Fibroblast of villous mesenchyme (primary cell): ENCODE data around the gene TTC21A. TPM values are rescaled to one million over a fixed set of nuclear protein-coding genes. Genes with fewer than 3 reads are reported as not detected.

ENCODE experiments used
- DNase-seq: peaks from one replicate; pipeline ENCODE4 v3.0.0-alpha.2; 2010; ENCODE audit warnings: low read depth
- H3K4me3 ChIP-seq: 2 replicates; pipeline ENCODE4 v1.5.1; 2011; ENCODE audit warnings: low read depth, mild to moderate bottlenecking, low read length
- total RNA-seq: library from RNA; depleted of rRNA; stranded (reverse); fragments of >200 nt; gene quantifications from 2 replicates; pipeline ENCODE4 v1.2.3, GENCODE V29; 2012
- TF ChIP-seq, protein P1 (sequence below): IDR thresholded peaks from 2 replicates; pipeline ENCODE4 v1.5.1; 2012; ENCODE audit warnings: low read depth, mild to moderate bottlenecking, low read length; ENCODE audit not compliant: insufficient read depth

Gene TTC21A
- total RNA-seq, 1 donor = 3.9 TPM

DNA sequence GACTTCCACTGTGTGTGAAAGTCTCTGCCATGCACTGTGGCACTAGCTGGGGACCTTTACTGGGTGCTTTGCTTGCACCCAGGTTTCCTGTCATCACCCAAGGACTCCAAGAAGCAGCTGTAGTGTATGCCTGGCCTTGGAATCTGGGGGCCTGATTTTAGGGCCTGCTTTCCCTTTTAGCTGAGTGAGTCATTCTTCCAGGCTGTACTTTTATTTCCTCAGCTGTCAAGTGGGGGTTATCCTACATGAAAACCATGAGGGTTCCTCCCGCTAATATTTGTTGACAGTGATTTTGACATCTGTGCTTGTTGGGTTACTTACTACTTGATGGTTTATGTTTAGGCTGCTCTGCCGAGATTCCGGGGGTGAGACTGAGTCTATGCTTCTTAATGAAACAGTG lies 18.6 kb upstream of the TTC21A start:
- TF ChIP-seq, protein P1, sequence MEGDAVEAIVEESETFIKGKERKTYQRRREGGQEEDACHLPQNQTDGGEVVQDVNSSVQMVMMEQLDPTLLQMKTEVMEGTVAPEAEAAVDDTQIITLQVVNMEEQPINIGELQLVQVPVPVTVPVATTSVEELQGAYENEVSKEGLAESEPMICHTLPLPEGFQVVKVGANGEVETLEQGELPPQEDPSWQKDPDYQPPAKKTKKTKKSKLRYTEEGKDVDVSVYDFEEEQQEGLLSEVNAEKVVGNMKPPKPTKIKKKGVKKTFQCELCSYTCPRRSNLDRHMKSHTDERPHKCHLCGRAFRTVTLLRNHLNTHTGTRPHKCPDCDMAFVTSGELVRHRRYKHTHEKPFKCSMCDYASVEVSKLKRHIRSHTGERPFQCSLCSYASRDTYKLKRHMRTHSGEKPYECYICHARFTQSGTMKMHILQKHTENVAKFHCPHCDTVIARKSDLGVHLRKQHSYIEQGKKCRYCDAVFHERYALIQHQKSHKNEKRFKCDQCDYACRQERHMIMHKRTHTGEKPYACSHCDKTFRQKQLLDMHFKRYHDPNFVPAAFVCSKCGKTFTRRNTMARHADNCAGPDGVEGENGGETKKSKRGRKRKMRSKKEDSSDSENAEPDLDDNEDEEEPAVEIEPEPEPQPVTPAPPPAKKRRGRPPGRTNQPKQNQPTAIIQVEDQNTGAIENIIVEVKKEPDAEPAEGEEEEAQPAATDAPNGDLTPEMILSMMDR = no peak
- peak; percentile 49 for DNase-seq

DNA sequence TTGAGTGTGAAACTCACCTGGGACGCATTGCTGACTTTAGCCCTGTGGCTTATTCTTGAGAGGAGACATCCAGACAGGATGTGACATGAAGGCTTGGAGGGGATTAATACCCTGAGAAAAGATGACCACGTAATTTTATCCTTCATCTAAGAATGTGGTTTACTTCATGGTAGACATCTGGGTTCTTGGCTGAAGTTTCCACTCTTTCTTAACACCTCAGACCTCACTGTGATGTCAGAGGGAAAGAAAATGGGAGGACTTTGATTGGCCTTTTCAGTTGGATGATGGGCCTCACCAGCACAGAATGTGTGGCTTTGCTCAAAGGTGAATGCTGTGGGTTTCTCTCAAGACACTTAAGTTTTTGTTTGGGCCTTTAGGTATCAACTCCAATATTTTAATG lies 16.6 kb upstream of the TTC21A start:
- TF ChIP-seq, protein P1 = no peak
- no peak overlapping the region for H3K4me3 ChIP-seq
- DNase-seq = peak; percentile 28

More for the DNA sequence above, 18.6 kb upstream of the TTC21A start:
- H3K4me3 ChIP-seq = no peak overlapping the region

DNA sequence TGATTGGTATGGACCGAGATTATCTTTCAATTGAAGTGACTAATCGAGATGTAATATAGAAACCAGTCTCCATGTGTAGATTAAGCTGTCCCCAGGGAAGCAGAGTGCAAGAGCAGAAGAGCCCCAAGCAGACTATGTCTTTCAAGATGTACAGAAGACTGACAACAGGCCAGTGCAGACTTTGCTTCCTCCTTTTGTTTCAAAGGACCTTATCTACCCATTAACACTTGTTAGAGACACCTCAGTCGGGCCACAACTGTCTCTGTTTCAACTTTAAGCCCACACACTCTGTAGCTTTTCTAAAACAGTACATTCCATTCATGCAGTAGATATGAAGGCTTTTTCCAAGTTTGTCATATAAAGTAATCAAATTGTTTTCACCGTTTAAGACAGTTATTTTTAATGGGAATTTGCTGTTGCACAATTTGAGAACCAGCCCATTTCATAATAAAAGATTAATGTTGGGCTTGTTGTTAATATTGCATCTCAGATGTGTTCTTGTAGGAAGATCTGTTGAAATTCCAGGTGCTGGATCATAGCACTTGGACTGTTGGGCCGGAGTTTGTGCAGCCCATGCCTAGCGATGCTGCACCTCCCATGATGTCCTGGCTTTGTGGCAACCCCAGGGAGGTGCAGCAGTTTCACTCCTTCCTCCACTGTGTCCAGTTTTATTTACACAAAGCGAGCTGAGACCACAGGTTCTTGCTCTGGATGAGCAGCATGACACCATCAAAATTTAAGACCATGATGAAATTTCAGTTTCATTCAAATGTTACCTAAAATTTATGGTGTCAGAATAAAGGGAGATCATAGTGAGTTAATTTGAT lies 12.4 kb upstream of the TTC21A start:
- TF ChIP-seq, protein P1 = no peak
- H3K4me3 ChIP-seq = no peak overlapping the region
- peak; percentile 30 for DNase-seq

- no peak for DNase-seq
- TF ChIP-seq, protein P1 = no peak
- H3K4me3 ChIP-seq = no peak overlapping the region
Observed at GRCh38 chr3:39095778-39096177, 11.7 kb upstream of the TTC21A start.

GRCh38 chr3:39096775-39097174 lies 10.7 kb upstream of the TTC21A start:
- no peak for DNase-seq
- H3K4me3 ChIP-seq = no peak overlapping the region
- TF ChIP-seq, protein P1 = no peak

DNA sequence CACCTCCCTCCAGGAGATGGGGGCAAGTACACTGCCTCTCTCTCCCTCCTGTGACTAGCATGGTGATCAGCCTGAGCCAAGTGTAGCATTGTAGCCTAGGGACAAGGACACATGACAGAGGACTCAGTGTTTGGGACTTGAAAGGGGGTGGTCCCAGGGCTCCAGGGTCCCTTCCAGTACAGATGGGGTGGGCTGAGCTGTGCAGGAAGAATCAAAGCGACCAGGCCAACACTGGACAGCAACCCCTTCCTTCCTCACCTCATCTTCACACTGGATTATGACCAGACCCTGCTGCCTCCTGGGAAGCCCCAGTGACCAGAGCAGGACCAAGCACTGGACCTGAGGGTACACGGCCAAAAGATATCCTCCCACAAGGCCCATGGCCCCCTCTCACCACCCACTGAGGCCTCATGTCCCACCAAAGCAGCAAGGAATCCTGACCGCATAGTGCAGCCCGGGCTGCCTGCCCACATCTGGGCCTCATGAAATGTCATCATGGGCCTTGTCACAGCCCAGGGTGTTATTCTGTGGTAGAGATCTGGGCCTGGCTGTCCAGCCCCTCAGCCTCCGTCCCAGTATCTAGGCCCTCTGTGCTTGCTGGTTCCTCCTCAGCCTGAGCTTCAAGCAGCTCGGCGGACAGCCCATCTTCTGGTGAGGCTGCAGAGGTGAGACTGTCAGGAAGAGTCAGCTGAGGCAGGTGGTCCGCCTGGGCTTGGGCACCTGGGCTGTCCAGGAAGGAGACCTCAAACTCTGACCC lies 9.6 kb upstream of the TTC21A start:
- no peak overlapping the region for H3K4me3 ChIP-seq
- TF ChIP-seq, protein P1 = no peak
- DNase-seq = no peak
